Spleen (tissue), 11 donors: ENCODE measurements around the gene QPCT. TPM values are rescaled to one million over a fixed set of nuclear protein-coding genes. Genes with fewer than 3 reads are reported as not detected.

ENCODE experiments used
- DNase-seq: peaks from one replicate; pipeline ENCODE4 v3.0.0-alpha.2; 2020
- H3K27ac ChIP-seq, 8 donors: fragments of 200-600 bp; sonication (generic) in 7 of 8; 1 replicate in 4 of 8; 2 replicates in 4 of 8; pipeline versions ENCODE4 v1.5.0 to v1.8.0; 2016 to 2021; ENCODE audit warnings: inconsistent platforms in 4 of 8, mild to moderate bottlenecking in 4 of 8, moderate library complexity in 1 of 8
- H3K27me3 ChIP-seq, 7 donors: fragments of 200-600 bp; sonication (generic) in 6 of 7; replicated peaks in 1 of 7; 1 replicate in 4 of 7; 2 replicates in 3 of 7; pipeline versions ENCODE4 v1.5.0 to v1.8.0; 2016 to 2021; ENCODE audit warnings: inconsistent platforms in 3 of 7, mild to moderate bottlenecking in 1 of 7
- H3K36me3 ChIP-seq, 6 donors: fragments of 200-600 bp; sonication (generic) in 5 of 6; 1 replicate in 4 of 6; 2 replicates in 2 of 6; pipeline versions ENCODE4 v1.5.0 to v1.8.0; 2016 to 2021; ENCODE audit warnings: inconsistent platforms in 2 of 6
- H3K4me1 ChIP-seq, 6 donors: fragments of 200-600 bp; sonication (generic) in 5 of 6; 1 replicate in 3 of 6; 2 replicates in 3 of 6; pipeline versions ENCODE4 v1.5.0 to v1.8.0; 2016 to 2021; ENCODE audit warnings: inconsistent platforms in 3 of 6
- H3K4me3 ChIP-seq, 8 donors: fragments of 200-600 bp; sonication (generic) in 7 of 8; 1 replicate in 4 of 8; 2 replicates in 4 of 8; pipeline versions ENCODE4 v1.5.0 to v1.8.0; 2016 to 2021; ENCODE audit warnings: inconsistent platforms in 4 of 8, mild to moderate bottlenecking in 4 of 8, moderate library complexity in 2 of 8
- H3K9me3 ChIP-seq, 8 donors: fragments of 200-600 bp; sonication (generic) in 7 of 8; 1 replicate in 4 of 8; 2 replicates in 4 of 8; pipeline versions ENCODE4 v1.5.0 to v1.8.0; 2016 to 2021; ENCODE audit warnings: inconsistent platforms in 4 of 8
- POLR2A ChIP-seq, 3 donors: fragments of 450-650 bp; IDR thresholded peaks; one replicate each; pipeline ENCODE4 v1.5.1; 2017; ENCODE audit warnings: antibody characterized with exemption in 3 of 3, mild to moderate bottlenecking in 1 of 3
- POLR2AphosphoS5 ChIP-seq, 3 donors: sonication (generic); formaldehyde crosslinking; IDR thresholded peaks; one replicate each; pipeline ENCODE4 v1.5.1; 2017; ENCODE audit warnings: antibody characterized with exemption in 3 of 3
- WGBS, 5 donors: extraction: QIAGEN DNeasy Blood & Tissue Kit in 3 of 5; methylation state at CpG; one replicate each; pipeline versions ENCODE4 v1.1.5 to v1.1.7; 2013 to 2018; 5-methylcytosine and 5-hydroxymethylcytosine counted together
- intact Hi-C: fragments of 100-400 bp; cut with DNase I; formaldehyde crosslinking; loops from one replicate; pipeline ENCODE4 v1.15.0; 2023; ENCODE audit warnings: low total_unique reads
- polyA plus RNA-seq, 3 donors: library from polyadenylated mRNA; stranded (reverse); fragments of 200-250 nt; gene quantifications; one replicate each; pipeline ENCODE4 v1.2.1, GENCODE V29; 2013
- total RNA-seq, 7 donors: library from RNA; depleted of rRNA in 3 of 7; stranded (reverse); fragments of >200 nt in 3 of 7; fragmentation: NEBNext Ultra II Directional in 4 of 7; extraction: Animal tissue kit (Norgen Biotek cat#: 25700) in 4 of 7; gene quantifications; one replicate each; pipeline versions ENCODE4 v1.1.0 to v1.2.1, GENCODE V29; 2016 to 2021
- TF ChIP-seq, protein P1 (sequence below), 11 experiments: fragments of 200-600 bp in 7 of 11; fragments of 450-650 bp in 4 of 11; sonication (generic) in 4 of 11; IDR thresholded peaks in 8 of 11; conservative IDR thresholded peaks in 3 of 11; 1 replicate in 7 of 11; 2 replicates in 4 of 11; pipeline versions ENCODE4 v1.4.0 to v1.8.0; 2016 to 2021; ENCODE audit warnings: antibody characterized with exemption in 11 of 11, inconsistent platforms in 4 of 11, mild to moderate bottlenecking in 1 of 11
- donor health status: healthy with polysubstance abuse.
- donor health status: DM: no; HTN: no; CAD: no; lungs with moderate emphysema.
- donor health status: DM: no; HTN: no; CAD: no.
- donor health status: Bipolar disorder and iron deficiency.
- donor health status: healthy.
- donor health status: DM: no; HTN: no; CAD: no.
- donor health status: DM: yes; HTN: yes; CAD: no.

The QPCT gene
- total and polyA plus RNA-seq, 10 donors, result 4.2 to 46.0 (median 19.4) TPM

DNA sequence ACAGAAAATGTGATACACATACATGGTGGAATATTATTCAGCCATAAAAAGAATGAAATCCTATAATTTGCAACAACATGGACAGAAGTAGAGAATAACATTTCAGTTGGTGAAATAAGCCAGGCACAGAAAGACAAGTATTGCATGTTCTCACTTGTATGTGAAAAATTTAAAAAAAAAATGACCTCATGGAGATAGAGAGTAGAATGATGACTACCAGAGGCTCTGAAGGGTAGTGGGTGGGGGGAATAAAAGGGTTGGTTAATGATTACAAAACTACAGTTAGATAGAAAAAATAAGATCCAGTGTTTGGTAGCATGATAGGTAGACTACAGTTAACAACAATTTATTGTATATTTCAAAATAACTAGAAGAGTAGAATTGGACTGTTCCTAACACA is 44.3 kb upstream of the QPCT start:
- no peaks in the 10 kb centered on the region for H3K27me3 ChIP-seq

DNA sequence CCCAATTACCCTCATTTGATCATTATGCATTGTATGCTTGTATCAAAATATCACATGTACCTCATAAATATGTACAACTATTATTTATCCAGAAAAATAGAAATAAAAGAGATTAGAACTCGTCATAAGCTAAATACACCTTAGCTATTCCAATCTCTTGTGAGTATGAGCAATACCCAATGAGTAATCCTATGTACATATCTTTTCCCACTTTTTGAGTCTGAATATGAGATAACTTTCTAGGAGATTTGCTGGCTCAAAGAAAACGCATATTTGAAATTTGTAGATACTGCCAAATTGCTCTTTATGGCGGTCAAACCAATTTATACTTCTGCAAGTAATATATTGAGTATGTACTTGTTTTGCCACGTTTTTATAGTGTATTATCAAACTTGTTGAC is 43.9 kb upstream of the QPCT start:
- WGBS, 5 donors, result 94 to 98% (median 96%) methylated on average over 4 of the region's 4 CpGs
- H3K4me3 ChIP-seq, result no peak overlapping the region
- intact Hi-C loops, result no loop called here
- peaks cover 0 to 7% (median 0%) of the 10 kb centered on the region in 6 donors for H3K36me3 ChIP-seq
- no peaks in the 10 kb centered on the region for H3K9me3 ChIP-seq
- H3K27me3 ChIP-seq, result no peaks in the 10 kb centered on the region
- TF ChIP-seq, protein P1, sequence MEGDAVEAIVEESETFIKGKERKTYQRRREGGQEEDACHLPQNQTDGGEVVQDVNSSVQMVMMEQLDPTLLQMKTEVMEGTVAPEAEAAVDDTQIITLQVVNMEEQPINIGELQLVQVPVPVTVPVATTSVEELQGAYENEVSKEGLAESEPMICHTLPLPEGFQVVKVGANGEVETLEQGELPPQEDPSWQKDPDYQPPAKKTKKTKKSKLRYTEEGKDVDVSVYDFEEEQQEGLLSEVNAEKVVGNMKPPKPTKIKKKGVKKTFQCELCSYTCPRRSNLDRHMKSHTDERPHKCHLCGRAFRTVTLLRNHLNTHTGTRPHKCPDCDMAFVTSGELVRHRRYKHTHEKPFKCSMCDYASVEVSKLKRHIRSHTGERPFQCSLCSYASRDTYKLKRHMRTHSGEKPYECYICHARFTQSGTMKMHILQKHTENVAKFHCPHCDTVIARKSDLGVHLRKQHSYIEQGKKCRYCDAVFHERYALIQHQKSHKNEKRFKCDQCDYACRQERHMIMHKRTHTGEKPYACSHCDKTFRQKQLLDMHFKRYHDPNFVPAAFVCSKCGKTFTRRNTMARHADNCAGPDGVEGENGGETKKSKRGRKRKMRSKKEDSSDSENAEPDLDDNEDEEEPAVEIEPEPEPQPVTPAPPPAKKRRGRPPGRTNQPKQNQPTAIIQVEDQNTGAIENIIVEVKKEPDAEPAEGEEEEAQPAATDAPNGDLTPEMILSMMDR (IDR thresholded peaks at IDR 0.05 in 8 of 11, conservative IDR thresholded peaks at IDR 0.05 in 3 of 11), result no peak
- TF ChIP-seq POLR2A (IDR thresholded peaks at IDR 0.05) (no peak), POLR2AphosphoS5 (IDR thresholded peaks at IDR 0.05) (no peak)
- H3K27ac ChIP-seq, result no peak overlapping the region
- DNase-seq, result no peak
- peaks cover 0 to 35% (median 8%) of the 10 kb centered on the region in 6 donors for H3K4me1 ChIP-seq

More for the DNA sequence above, 44.3 kb upstream of the QPCT start:
- TF ChIP-seq POLR2A (IDR thresholded peaks at IDR 0.05), result no peak
- no peak for TF ChIP-seq POLR2AphosphoS5 (IDR thresholded peaks at IDR 0.05)
- TF ChIP-seq, protein P1 (IDR thresholded peaks at IDR 0.05 in 8 of 11, conservative IDR thresholded peaks at IDR 0.05 in 3 of 11), result no peak
- H3K27ac ChIP-seq, result no peak overlapping the region
- DNase-seq, result no peak
- intact Hi-C loops, result no loop called here
- H3K9me3 ChIP-seq, result no peaks in the 10 kb centered on the region
- peaks cover 0 to 35% (median 6%) of the 10 kb centered on the region in 6 donors for H3K4me1 ChIP-seq
- H3K4me3 ChIP-seq, result no peak overlapping the region
- peaks cover 0 to 7% (median 0%) of the 10 kb centered on the region in 6 donors for H3K36me3 ChIP-seq

DNA sequence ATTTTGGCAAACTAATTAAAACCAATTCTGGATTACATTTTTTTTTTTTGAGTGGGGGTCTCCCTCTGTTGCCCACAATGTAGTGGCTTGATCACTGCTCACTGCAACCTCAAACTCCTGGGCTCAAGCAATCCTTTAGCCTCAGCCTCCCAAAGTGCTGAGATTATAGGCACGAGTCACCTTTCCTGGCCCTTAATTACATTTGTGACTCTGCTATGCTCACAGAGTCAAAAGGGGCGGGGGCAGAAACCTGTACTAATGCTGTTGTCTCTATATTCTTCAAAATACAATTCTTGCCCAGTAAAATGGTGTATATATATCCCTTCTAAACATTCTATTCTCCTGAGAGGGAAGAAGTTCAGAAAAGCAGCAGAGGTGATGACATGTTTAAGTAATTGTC is 43.0 kb upstream of the QPCT start:
- Histone ChIP-seq H3K4me3 (no peak overlapping the region), H3K4me1 (peaks cover 4 to 35% (median 14%) of the 10 kb centered on the region in 6 donors), H3K27me3 (no peaks in the 10 kb centered on the region), H3K9me3 (no peaks in the 10 kb centered on the region), H3K36me3 (peaks cover 0 to 7% (median 0%) of the 10 kb centered on the region in 6 donors), H3K27ac (no peak overlapping the region)
- TF ChIP-seq POLR2AphosphoS5 (IDR thresholded peaks at IDR 0.05), result no peak
- TF ChIP-seq, protein P1 (IDR thresholded peaks at IDR 0.05 in 8 of 11, conservative IDR thresholded peaks at IDR 0.05 in 3 of 11), result no peak
- no peak for TF ChIP-seq POLR2A (IDR thresholded peaks at IDR 0.05)
- intact Hi-C loops, result no loop called here
- 78 to 92% (median 86%) methylated on average over 2 of the region's 2 CpGs for WGBS, 5 donors
- no peak for DNase-seq

DNA sequence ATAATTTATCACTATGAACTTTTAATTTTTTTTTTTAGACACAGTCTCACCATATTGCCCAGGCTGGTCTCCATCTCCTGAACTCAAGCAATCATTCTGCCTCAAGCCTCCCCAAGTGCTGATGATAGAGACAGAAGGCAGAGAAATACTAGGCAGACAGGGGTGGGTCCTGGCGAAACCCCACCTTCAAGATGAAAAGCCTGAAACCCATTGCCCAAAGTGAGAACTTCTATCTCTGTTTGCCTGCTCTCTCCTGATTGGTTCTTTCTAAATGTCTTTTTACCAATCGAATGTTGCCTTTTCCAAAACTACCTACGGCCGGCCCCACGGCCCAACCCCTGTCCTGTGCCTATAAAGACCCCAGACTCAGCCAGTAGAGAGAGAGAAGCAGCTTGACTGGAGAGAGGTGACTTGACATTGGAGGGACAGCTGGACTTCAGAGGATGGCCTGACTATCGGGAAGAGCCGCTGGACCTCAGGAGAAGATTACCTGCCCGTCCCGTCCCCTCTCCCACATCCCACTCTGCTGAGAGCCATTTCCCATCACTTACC is 41.7 kb upstream of the QPCT start:
- WGBS, 5 donors, result 98 to 100% (median 98%) methylated on average over 9 of the region's 9 CpGs
- H3K9me3 ChIP-seq, result no peaks in the 10 kb centered on the region

More for the DNA sequence above, 41.7 kb upstream of the QPCT start:
- H3K4me3 ChIP-seq, result no peak overlapping the region
- intact Hi-C loops, result no loop called here
- no peak overlapping the region for H3K27ac ChIP-seq
- peaks cover 0 to 7% (median 0%) of the 10 kb centered on the region in 6 donors for H3K36me3 ChIP-seq
- TF ChIP-seq POLR2A (IDR thresholded peaks at IDR 0.05) (no peak), POLR2AphosphoS5 (IDR thresholded peaks at IDR 0.05) (no peak)
- TF ChIP-seq, protein P1 (IDR thresholded peaks at IDR 0.05 in 8 of 11, conservative IDR thresholded peaks at IDR 0.05 in 3 of 11), result no peak
- peaks cover 4 to 46% (median 22%) of the 10 kb centered on the region in 6 donors for H3K4me1 ChIP-seq
- H3K27me3 ChIP-seq, result no peaks in the 10 kb centered on the region
- DNase-seq, result no peak
